Stimulated activated memory B cell treated with anti-CD40 and anti-IgM and Interleukin-4, amounts not matched to agents 10 μg/mL and 1 μg/mL and 100 μg/mL, for 72 hours (primary cell): ENCODE results near the gene ANKFY1.

Experiments used
- ATAC-seq: fragments of 150-1000 bp; cut with Tn5 transposase; 2 replicates; pipeline ENCODE4 v1.10.0; 2021
- H3K27ac Mint-ChIP-seq: one replicate; pipeline ENCODE4 v1.8.0; 2022; ENCODE audit warnings: mild to moderate bottlenecking, mixed read lengths
- H3K27me3 Mint-ChIP-seq: one replicate; pipeline ENCODE4 v1.8.0; 2022; ENCODE audit warnings: mixed read lengths
- H3K36me3 Mint-ChIP-seq: one replicate; pipeline ENCODE4 v1.8.0; 2022; ENCODE audit warnings: mixed read lengths
- H3K4me1 Mint-ChIP-seq: one replicate; pipeline ENCODE4 v1.8.0; 2022; ENCODE audit warnings: mixed read lengths
- H3K4me3 Mint-ChIP-seq: one replicate; pipeline ENCODE4 v1.8.0; 2022; ENCODE audit warnings: mild to moderate bottlenecking, moderate library complexity, mixed read lengths
- H3K9me3 Mint-ChIP-seq: one replicate; pipeline ENCODE4 v1.8.0; 2022; ENCODE audit warnings: mixed read lengths

The ANKFY1 gene, protein sequence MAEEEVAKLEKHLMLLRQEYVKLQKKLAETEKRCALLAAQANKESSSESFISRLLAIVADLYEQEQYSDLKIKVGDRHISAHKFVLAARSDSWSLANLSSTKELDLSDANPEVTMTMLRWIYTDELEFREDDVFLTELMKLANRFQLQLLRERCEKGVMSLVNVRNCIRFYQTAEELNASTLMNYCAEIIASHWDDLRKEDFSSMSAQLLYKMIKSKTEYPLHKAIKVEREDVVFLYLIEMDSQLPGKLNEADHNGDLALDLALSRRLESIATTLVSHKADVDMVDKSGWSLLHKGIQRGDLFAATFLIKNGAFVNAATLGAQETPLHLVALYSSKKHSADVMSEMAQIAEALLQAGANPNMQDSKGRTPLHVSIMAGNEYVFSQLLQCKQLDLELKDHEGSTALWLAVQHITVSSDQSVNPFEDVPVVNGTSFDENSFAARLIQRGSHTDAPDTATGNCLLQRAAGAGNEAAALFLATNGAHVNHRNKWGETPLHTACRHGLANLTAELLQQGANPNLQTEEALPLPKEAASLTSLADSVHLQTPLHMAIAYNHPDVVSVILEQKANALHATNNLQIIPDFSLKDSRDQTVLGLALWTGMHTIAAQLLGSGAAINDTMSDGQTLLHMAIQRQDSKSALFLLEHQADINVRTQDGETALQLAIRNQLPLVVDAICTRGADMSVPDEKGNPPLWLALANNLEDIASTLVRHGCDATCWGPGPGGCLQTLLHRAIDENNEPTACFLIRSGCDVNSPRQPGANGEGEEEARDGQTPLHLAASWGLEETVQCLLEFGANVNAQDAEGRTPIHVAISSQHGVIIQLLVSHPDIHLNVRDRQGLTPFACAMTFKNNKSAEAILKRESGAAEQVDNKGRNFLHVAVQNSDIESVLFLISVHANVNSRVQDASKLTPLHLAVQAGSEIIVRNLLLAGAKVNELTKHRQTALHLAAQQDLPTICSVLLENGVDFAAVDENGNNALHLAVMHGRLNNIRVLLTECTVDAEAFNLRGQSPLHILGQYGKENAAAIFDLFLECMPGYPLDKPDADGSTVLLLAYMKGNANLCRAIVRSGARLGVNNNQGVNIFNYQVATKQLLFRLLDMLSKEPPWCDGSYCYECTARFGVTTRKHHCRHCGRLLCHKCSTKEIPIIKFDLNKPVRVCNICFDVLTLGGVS

DNA sequence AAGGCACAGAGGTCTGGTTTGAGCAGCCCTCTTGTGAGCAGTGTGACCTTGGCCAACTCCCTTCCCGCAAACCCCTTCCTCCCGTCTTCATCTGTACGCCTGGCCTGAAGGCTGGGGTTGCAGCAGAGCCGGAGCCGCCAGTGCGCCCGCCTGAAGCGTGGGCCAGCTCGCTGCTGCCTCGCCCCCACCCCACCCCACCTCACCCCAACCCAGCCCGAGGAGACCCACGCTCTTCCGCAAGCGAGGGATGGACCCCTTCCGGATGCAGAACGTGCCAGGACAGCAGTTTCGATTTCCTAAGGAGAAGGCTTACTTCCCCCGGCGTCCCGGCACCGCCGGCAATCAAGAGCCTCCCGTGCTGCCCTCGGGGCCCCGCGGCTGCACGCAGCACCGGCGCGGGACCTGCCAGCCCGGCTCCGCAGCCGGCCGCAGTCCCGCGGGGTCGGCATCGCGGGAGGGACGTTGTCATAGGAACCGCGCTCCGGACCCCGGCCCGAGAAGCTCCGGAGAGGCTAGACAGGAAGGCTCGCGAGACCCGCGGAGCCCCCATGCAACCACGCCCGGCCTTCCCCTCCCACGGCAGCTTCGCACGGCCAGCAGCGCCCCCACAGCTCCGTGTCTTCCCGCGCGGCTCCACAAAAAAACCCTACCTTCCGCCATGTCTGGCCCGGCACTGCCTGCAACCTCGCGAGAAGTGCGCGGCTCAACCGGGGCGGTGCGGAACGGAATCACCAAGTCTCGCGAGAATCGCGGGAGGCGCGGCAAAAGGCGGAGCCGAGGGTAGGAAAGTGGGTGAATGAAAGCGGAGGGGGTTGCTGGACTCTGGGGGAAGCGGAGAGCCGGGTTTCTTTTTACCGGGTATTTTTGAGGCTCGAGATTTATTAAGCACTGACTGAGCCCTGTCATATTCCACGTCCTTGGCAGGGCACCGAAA is at the start of gene ANKFY1:
ANKFY1 (minus strand) TSS at position 698 of the 934 bp plus-strand sequence; CDS start at position 660, 38 bp downstream.
- Mint-ChIP-seq H3K27me3 (no peaks in the 10 kb centered on the region), H3K36me3 (peaks cover 14% of the 10 kb centered on the region), H3K4me3 (peak within 1 kb of the TSS; percentile 87), H3K4me1 (peaks cover 45% of the 10 kb centered on the region), H3K27ac (peak within 1 kb of the TSS; percentile 88), H3K9me3 (peaks cover 4% of the 10 kb centered on the region)
- ATAC-seq = peak; percentile 99

DNA sequence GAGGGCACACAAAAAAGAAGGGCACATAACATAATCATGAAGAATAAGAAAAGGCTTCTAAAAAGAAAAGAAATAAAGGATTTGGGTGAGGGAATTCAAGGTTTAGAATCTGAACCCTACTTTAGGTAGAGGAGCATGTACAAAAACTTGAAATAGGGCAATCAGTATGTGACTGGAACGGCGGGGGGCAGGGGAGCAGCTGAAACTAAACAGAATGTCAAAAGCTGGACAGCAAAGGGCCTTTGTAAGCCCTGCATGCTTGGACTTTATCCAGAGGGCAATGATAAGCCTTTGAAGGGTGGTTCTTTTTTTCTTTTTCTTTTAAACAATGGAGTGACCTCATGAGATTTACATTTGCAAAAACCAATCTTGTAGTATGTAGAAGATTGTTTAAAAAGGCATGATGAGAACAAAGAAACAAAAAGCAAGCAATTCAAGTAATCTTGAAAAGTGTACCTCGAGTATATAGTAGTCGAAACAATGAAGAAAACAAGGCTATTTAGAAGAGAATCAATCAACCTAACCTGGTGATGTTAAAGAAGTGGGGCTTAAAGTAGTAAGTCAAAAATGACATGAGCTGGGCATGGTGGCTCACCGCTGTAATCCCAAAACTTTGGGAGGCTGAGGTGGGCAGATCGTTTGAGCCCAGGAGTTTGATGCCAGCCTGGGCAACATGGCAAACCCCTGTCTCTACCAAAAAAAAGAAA is 46.7 kb upstream of the ANKFY1 start:
- Mint-ChIP-seq H3K27me3 (no peaks in the 10 kb centered on the region), H3K4me3 (no peak overlapping the region), H3K4me1 (peaks cover 73% of the 10 kb centered on the region), H3K27ac (peak overlapping the region; percentile 59), H3K9me3 (no peaks in the 10 kb centered on the region), H3K36me3 (peaks cover 7% of the 10 kb centered on the region)
- ATAC-seq = no peak

DNA sequence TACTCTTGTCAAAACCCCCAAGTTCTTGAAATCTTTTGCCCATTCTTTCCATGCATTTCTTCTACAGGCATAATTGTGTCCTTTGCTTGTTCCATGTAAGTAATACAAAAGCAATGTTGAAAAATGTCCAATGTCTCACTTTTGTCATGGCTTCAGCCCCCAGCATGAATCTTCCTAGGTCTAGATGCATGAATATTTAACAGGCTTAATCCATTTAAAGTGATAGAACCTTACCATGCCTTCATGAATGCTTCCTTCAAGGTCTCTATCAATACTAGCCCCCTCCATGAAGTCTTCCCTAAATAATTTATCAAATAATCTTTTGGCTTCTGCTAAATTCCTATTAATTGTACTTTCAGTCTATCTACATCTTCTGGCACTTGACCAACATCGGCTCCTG is 46.1 kb upstream of the ANKFY1 start:
- H3K36me3 Mint-ChIP-seq = peaks cover 12% of the 10 kb centered on the region
- H3K9me3 Mint-ChIP-seq = no peaks in the 10 kb centered on the region
- H3K4me1 Mint-ChIP-seq = peaks cover 76% of the 10 kb centered on the region
- peak overlapping the region; percentile 59 for H3K27ac Mint-ChIP-seq
- no peak overlapping the region for H3K4me3 Mint-ChIP-seq
- no peak for ATAC-seq
- H3K27me3 Mint-ChIP-seq = no peaks in the 10 kb centered on the region

DNA sequence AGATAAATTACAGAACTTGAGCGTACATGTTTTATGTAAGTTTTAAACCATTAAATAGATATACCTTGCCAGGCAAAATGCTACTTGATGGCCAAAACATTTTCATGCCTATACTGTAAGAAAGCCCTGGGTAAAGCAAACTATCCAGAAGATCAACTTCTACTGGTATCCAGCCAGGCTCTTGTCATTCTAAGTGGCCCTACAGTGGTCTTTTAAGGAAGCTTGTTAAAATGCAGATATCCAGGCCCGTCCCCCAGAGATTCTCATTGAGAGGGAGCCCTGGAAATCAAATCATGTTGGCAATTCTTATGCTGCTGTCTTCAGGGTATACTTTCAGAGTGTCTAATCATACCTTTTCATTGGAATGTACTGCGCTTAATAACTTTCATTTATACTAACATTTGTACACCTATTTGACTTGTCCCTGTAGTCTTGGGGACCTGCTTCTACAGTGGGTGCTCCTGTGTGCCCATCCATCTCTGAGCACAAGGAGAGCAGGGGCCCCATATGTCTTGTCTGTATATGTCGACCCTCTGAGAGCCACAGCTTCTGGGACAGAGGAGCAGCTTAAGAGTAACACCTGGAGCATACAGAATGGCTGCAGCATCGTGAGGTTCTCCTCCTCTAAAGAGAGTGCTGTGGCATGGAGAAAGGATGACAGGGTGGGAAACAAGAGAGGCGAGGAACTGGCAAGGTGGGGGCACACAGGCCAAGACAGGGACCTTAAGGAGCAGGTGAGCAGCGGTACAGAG is 43.6 kb upstream of the ANKFY1 start:
- no peak overlapping the region for H3K27ac Mint-ChIP-seq
- no peak for ATAC-seq
- H3K36me3 Mint-ChIP-seq = peaks cover 12% of the 10 kb centered on the region
- H3K27me3 Mint-ChIP-seq = no peaks in the 10 kb centered on the region
- no peak overlapping the region for H3K4me3 Mint-ChIP-seq
- H3K9me3 Mint-ChIP-seq = no peaks in the 10 kb centered on the region
- H3K4me1 Mint-ChIP-seq = peaks cover 51% of the 10 kb centered on the region

DNA sequence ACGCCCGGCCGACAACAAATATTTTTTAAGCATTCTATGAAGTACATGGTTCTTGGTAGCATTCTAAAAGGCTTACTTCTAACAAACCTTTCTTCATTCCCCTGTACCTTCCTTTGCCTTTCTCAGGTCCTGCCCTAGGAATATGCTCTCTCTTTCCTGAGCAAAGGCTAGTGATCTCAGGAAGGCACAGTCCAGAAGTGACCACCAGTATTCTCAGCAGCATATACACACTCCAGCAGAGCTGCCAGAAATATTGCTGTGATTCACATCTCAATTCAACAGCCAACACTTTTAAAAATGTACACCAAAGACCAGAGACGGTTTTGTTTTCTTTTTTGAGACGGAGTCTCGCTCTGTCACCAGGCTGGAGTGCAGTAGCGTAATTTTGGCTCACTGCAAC is 41.4 kb upstream of the ANKFY1 start:
- H3K27ac Mint-ChIP-seq = no peak overlapping the region

DNA sequence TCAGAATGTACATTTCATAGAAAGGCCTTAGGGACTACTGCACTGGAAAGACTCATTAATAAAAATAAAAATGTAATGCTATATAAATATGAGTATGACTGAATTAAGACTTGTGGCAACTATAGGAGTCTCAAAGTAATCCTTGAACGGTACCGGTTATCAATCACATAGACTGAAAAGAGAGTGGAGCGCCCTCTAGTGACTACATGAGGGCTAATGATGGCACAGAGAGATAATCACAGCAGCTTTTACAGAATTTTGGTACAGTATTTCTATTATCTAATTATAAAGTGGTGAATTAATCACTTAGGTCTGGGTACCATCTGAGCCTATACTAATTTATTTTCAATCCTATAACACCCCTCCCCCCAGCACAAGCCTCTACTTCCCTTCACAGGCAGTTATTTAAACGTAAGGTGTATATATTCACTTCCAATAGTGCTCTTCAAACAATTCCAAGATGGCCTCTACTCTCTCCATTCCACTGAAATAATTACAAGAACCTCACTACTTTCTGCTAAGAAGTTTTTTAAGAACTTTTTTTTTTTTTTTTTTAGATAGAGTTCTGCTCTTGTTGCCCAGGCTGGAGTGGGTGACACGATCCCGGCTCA is 40.7 kb upstream of the ANKFY1 start:
- ATAC-seq = peak; percentile 67
- no peaks in the 10 kb centered on the region for H3K27me3 Mint-ChIP-seq
- H3K4me3 Mint-ChIP-seq = no peak overlapping the region
- no peaks in the 10 kb centered on the region for H3K9me3 Mint-ChIP-seq
- peaks cover 12% of the 10 kb centered on the region for H3K36me3 Mint-ChIP-seq
- H3K27ac Mint-ChIP-seq = no peak overlapping the region
- H3K4me1 Mint-ChIP-seq = peaks cover 23% of the 10 kb centered on the region

More for the DNA sequence above, 41.4 kb upstream of the ANKFY1 start:
- H3K9me3 Mint-ChIP-seq = no peaks in the 10 kb centered on the region
- ATAC-seq = no peak
- no peaks in the 10 kb centered on the region for H3K27me3 Mint-ChIP-seq
- no peak overlapping the region for H3K4me3 Mint-ChIP-seq
- H3K36me3 Mint-ChIP-seq = peaks cover 12% of the 10 kb centered on the region
- peaks cover 30% of the 10 kb centered on the region for H3K4me1 Mint-ChIP-seq

DNA sequence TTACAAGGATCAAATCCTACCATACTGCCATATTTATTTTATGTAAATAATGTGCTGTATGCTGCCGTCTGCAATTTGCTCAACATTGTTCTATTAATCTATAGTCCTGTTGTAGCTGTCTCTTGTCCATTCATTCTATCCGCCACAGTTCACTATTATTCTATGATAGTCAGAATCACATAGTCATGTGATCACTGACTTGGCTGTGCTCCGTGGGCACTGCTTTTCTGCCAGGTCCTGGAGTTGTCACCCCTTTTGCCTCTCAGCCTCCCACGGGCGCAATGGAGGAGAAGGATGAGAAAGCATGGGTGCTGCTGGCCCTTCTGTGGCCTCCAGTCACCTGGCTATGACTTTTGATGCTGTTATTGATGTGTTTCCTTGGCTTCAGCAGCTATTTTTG is 37.3 kb upstream of the ANKFY1 start:
- Mint-ChIP-seq H3K4me1 (peaks cover 35% of the 10 kb centered on the region), H3K27ac (no peak overlapping the region), H3K4me3 (no peak overlapping the region), H3K9me3 (no peaks in the 10 kb centered on the region), H3K27me3 (no peaks in the 10 kb centered on the region), H3K36me3 (peaks cover 28% of the 10 kb centered on the region)
- no peak for ATAC-seq

DNA sequence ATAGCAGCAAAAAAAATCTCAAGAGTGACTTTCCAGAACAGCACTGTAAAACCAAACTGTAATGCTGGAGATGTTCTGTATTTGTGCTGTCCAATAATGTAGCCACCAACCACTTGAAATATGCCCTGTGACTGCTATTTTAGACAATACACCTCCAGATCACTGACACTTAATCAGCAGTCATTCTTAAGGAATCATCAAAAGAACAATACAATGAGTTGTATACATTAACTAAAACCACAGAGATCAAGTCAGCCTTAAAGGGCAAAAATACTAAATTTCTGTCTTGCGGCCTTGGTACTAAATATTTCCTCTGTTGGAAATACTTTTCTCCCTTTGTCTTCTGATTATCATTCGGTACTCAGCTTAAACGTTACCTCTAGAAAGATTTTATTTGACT is 33.6 kb upstream of the ANKFY1 start:
- Mint-ChIP-seq H3K4me3 (no peak overlapping the region), H3K27me3 (no peaks in the 10 kb centered on the region), H3K36me3 (peaks cover 52% of the 10 kb centered on the region), H3K27ac (peak overlapping the region; percentile 3), H3K9me3 (no peaks in the 10 kb centered on the region), H3K4me1 (peaks cover 59% of the 10 kb centered on the region)
- no peak for ATAC-seq

DNA sequence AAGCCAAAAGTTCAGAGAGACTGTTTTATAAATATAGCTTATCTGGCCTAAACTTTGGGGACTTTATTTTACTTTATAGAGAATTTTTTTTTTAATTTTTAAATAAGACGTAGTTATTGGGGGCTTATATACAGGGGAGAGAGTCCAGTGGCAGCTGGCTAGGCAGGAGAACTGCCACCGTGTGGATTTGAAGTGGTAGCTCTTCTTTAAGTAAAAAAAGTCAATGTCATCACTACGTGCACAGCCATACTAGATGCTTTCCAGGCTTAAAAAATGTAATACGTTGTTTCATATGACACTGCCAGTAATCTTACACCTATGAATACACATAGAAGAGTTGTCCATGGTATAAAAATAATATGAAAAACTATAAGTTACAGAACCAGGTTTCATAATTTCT is 31.9 kb upstream of the ANKFY1 start:
- no peak for ATAC-seq
- Mint-ChIP-seq H3K27me3 (no peaks in the 10 kb centered on the region), H3K4me1 (peaks cover 60% of the 10 kb centered on the region), H3K27ac (peak overlapping the region; percentile 56), H3K36me3 (peaks cover 58% of the 10 kb centered on the region), H3K4me3 (no peak overlapping the region), H3K9me3 (no peaks in the 10 kb centered on the region)

DNA sequence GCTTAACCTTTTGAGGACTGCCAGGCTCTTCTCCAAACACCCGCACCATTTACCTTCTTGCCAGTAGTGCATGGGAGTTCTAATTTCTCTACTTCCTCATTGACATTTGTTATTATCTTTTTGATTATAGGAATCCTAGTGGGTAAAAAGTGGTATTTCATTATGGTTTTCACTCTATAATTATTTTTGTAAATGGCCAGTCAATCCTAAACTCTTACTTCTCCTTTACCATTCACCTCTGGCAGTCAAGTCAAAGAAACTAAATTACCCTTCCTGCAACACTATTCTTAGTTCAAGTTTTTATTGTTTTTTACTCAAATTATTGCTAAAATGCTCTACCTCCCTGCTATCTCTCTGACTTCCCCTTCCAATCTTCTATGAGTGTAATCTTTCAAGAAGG is 29.8 kb upstream of the ANKFY1 start:
- ATAC-seq = peak; percentile 82
- no peaks in the 10 kb centered on the region for H3K27me3 Mint-ChIP-seq
- no peaks in the 10 kb centered on the region for H3K9me3 Mint-ChIP-seq
- H3K36me3 Mint-ChIP-seq = peaks cover 62% of the 10 kb centered on the region
- peak overlapping the region; percentile 11 for H3K4me3 Mint-ChIP-seq
- H3K4me1 Mint-ChIP-seq = peaks cover 57% of the 10 kb centered on the region
- peak overlapping the region; percentile 87 for H3K27ac Mint-ChIP-seq

DNA sequence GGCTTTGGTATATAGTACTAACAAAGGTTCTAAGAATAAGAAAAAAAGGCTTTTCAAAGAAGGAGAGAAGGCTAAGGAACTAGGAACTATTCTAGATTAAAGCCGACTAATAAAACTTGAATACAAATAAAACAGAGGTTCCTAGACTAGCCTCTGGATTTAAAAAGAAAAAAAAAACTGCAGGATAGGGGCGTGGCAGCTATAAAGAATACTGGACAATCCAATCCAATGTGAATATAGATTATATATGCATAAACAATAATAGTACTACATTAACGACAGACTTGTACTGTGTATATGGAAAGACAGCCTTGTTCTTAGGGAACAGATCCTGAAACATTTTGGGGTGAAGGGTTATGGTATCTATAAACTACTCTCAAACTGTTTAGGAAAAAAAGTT is 23.9 kb upstream of the ANKFY1 start:
- ATAC-seq = no peak
- H3K4me3 Mint-ChIP-seq = no peak overlapping the region
- peaks cover 16% of the 10 kb centered on the region for H3K4me1 Mint-ChIP-seq
- peaks cover 38% of the 10 kb centered on the region for H3K36me3 Mint-ChIP-seq
- no peaks in the 10 kb centered on the region for H3K9me3 Mint-ChIP-seq
- no peaks in the 10 kb centered on the region for H3K27me3 Mint-ChIP-seq
- no peak overlapping the region for H3K27ac Mint-ChIP-seq

DNA sequence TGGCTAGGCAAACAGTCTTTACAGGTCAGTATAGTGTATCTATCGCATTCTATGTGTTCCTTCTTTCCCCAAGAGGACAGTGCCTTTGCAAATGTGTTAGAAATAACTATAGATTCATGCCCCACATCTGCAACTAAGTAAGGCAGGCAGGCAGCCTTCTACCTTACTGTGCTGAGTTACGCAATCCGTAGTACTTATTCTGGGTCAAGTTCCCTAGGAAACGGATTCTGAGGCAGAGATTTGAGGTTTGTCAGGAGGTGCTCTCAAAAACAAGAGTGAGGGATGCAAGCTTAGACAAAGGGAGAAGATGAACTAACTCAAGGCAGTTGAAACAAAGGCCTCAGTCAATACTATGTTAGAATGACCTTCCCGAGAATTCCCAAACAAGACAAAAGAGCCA is 12.7 kb upstream of the ANKFY1 start:
- H3K9me3 Mint-ChIP-seq = no peaks in the 10 kb centered on the region
- no peak overlapping the region for H3K4me3 Mint-ChIP-seq
- ATAC-seq = no peak
- no peaks in the 10 kb centered on the region for H3K4me1 Mint-ChIP-seq
- H3K27ac Mint-ChIP-seq = no peak overlapping the region
- peaks cover 32% of the 10 kb centered on the region for H3K36me3 Mint-ChIP-seq
- H3K27me3 Mint-ChIP-seq = no peaks in the 10 kb centered on the region

DNA sequence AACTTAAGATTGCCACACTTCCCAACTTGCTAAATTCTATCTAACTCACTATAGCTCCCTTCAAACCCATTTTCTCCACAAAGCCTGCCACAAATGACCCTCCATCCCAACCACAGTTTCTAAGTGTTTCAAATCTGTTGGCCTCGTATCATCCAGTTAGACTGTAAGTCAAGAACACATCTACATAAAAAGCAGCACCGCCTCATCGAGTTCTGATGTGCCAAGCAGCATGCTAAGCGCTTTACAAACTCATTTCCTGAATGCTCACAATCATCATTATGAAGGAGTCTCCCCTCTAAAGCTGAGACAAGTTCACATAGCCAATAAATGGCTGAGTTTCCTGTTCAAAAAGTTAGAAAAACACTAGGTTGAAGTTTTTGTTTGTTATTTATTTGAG is 9.2 kb upstream of the ANKFY1 start:
- H3K36me3 Mint-ChIP-seq = peaks cover 40% of the 10 kb centered on the region
- no peak overlapping the region for H3K27ac Mint-ChIP-seq
- no peaks in the 10 kb centered on the region for H3K27me3 Mint-ChIP-seq
- no peak for ATAC-seq
- no peaks in the 10 kb centered on the region for H3K9me3 Mint-ChIP-seq
- no peaks in the 10 kb centered on the region for H3K4me1 Mint-ChIP-seq
- H3K4me3 Mint-ChIP-seq = no peak overlapping the region
